PC-3 (cell line): Measurements from ENCODE around the gene TRIM26. TPM values are rescaled to one million over a fixed set of nuclear protein-coding genes. Genes with fewer than 3 reads are reported as not detected.

ENCODE experiments used
- ATAC-seq: fragments of 200-7000 bp; cut with Tn5 transposase; 2 replicates; pipeline ENCODE4 v1.9.1; 2020; ENCODE audit warnings: mild to moderate bottlenecking, moderate library complexity
- BruUV-seq: library from RNA; stranded (reverse); fragments of 400-500 nt; replicated peaks from 2 replicates; lab custom pipeline; 2021; lab: Mats Ljungman, UMichigan
- CTCF ChIA-PET: fragments of 300-600 bp; sonication (Branson Sonifier 250); formaldehyde crosslinking; loops from one replicate; lab custom pipeline; 2022; ENCODE audit warnings: antibody characterized with exemption; lab: Charles Lee
- POLR2A ChIA-PET: fragments of 300-600 bp; sonication (Branson Sonifier 250); formaldehyde crosslinking; loops from one replicate; lab custom pipeline; 2022; ENCODE audit warnings: antibody characterized with exemption; ENCODE audit not compliant: unreplicated experiment; lab: Charles Lee
- DNase-seq: peaks from one replicate; pipeline ENCODE4 v3.0.0-alpha.2; 2015
- H2AFZ ChIP-seq: fragments of 300-600 bp; sonication (generic); 2 replicates; pipeline ENCODE4 v1.6.0; 2016; ENCODE audit warnings: antibody characterized with exemption, low read length
- H3F3A ChIP-seq: fragments of 300-600 bp; sonication (generic); one replicate; pipeline ENCODE4 v1.6.0; 2017; ENCODE audit warnings: antibody characterized with exemption, low read length, control low read depth, mild to moderate bottlenecking; ENCODE audit not compliant: unreplicated experiment
- H3K27ac ChIP-seq: fragments of 300-600 bp; sonication (generic); 2 replicates; pipeline ENCODE4 v1.5.1; 2016; ENCODE audit warnings: mild to moderate bottlenecking, low read length
- H3K27me3 ChIP-seq: fragments of 300-600 bp; sonication (generic); 2 replicates; pipeline ENCODE4 v1.6.1; 2016; ENCODE audit warnings: low read length, mixed read lengths
- H3K36me3 ChIP-seq: fragments of 300-600 bp; sonication (generic); 2 replicates; pipeline ENCODE4 v1.6.1; 2016; ENCODE audit warnings: low read depth, mixed run types, low read length, mixed read lengths
- H3K4me1 ChIP-seq: fragments of 300-600 bp; sonication (generic); 2 replicates; pipeline ENCODE4 v1.5.1; 2016; ENCODE audit warnings: low read length; ENCODE audit not compliant: insufficient read depth
- H3K4me2 ChIP-seq: fragments of 300-600 bp; sonication (generic); 2 replicates; pipeline ENCODE4 v1.6.0; 2016; ENCODE audit warnings: low read length
- H3K4me3 ChIP-seq: fragments of 300-600 bp; sonication (generic); 2 replicates; pipeline ENCODE4 v1.5.1; 2016; ENCODE audit warnings: mild to moderate bottlenecking, low read length, mixed read lengths
- H3K79me2 ChIP-seq: fragments of 300-600 bp; sonication (generic); 2 replicates; pipeline ENCODE4 v1.6.1; 2017; ENCODE audit warnings: low read length, mixed read lengths
- H3K9ac ChIP-seq: fragments of 300-600 bp; sonication (generic); 2 replicates; pipeline ENCODE4 v1.6.0; 2016; ENCODE audit warnings: mild to moderate bottlenecking, low read length
- H3K9me2 ChIP-seq: fragments of 300-600 bp; sonication (generic); replicated peaks from 2 replicates; pipeline ENCODE4 v1.6.1; 2016; ENCODE audit warnings: mixed run types, low read length, mixed read lengths
- H3K9me3 ChIP-seq: fragments of 300-600 bp; sonication (generic); 2 replicates; pipeline ENCODE4 v1.6.1; 2016; ENCODE audit warnings: low read length, mixed read lengths
- H4K20me1 ChIP-seq: fragments of 300-600 bp; sonication (generic); 2 replicates; pipeline ENCODE4 v1.6.1; 2016; ENCODE audit warnings: low read length, mixed read lengths
- CTCF ChIP-seq: fragments of 300-600 bp; sonication (generic); conservative IDR thresholded peaks from 2 replicates; pipeline ENCODE4 v1.5.1; 2017; ENCODE audit warnings: antibody characterized with exemption, low read depth, mild to moderate bottlenecking, low read length
- EZH2 ChIP-seq: fragments of 300-600 bp; sonication (generic); IDR thresholded peaks from one replicate; pipeline ENCODE4 v1.6.1; 2017; ENCODE audit warnings: antibody characterized with exemption, mild to moderate bottlenecking, low read length; ENCODE audit not compliant: unreplicated experiment
- EZH2phosphoT487 ChIP-seq: fragments of 300-600 bp; sonication (generic); IDR thresholded peaks from 2 replicates; pipeline ENCODE4 v1.6.1; 2018; ENCODE audit warnings: mild to moderate bottlenecking, antibody characterized with exemption, low read length, borderline replicate concordance
- intact Hi-C: fragments of 100-400 bp; cut with micrococcal nuclease; formaldehyde crosslinking; loops from 2 replicates; pipeline ENCODE4 v1.9.0; 2023
- total RNA-seq: library from RNA; depleted of rRNA; stranded (reverse); fragments of >200 nt; gene quantifications from 2 replicates; pipeline ENCODE4 v1.2.3, GENCODE V29; 2014

Gene TRIM26
- total RNA-seq, 1 experiment from 2014 or later: 48.1 TPM

GRCh38 chr6:30156262-30156599, 57.0 kb downstream of the TRIM26 start:
- H4K20me1 ChIP-seq: no peaks in the 10 kb centered on the region
- CTCF ChIA-PET: no interaction called here
- peak; percentile 38 for ATAC-seq
- peaks cover 32% of the 10 kb centered on the region for H3K4me1 ChIP-seq
- H3K4me2 ChIP-seq: peak overlapping the region; percentile 62
- no peaks in the 10 kb centered on the region for H3K9me2 ChIP-seq
- DNase-seq: peak; percentile 89
- intact Hi-C loops: no loop called here
- H3K27me3 ChIP-seq: no peaks in the 10 kb centered on the region
- peak overlapping the region; percentile 19; the same call in 1 of the 2 replicates for H3K4me3 ChIP-seq
- no peaks in the 10 kb centered on the region for H3K79me2 ChIP-seq
- peak overlapping the region; percentile 62 for H2AFZ ChIP-seq
- BruUV-seq: no TSS peak
- H3K9ac ChIP-seq: no peak overlapping the region
- peak overlapping the region; percentile 69; the same call in 1 of the 2 replicates for H3K27ac ChIP-seq
- POLR2A ChIA-PET: no interaction called here
- TF ChIP-seq EZH2phosphoT487: no peak
- no peak for TF ChIP-seq EZH2
- TF ChIP-seq CTCF: no peak
- peaks cover 5% of the 10 kb centered on the region for H3F3A ChIP-seq
- no peaks in the 10 kb centered on the region for H3K36me3 ChIP-seq
- no peaks in the 10 kb centered on the region for H3K9me3 ChIP-seq

- POLR2A ChIA-PET: no interaction called here
- no peak overlapping the region for H2AFZ ChIP-seq
- no peaks in the 10 kb centered on the region for H3K36me3 ChIP-seq
- no peaks in the 10 kb centered on the region for H4K20me1 ChIP-seq
- H3K4me1 ChIP-seq: peaks cover 32% of the 10 kb centered on the region
- no peak overlapping the region for H3K4me3 ChIP-seq
- no peak overlapping the region; the same call in 1 of the 2 replicates for H3K9ac ChIP-seq
- no peaks in the 10 kb centered on the region for H3K79me2 ChIP-seq
- H3K9me3 ChIP-seq: no peaks in the 10 kb centered on the region
- DNase-seq: peak; percentile 58
- intact Hi-C loops: no loop called here
- TF ChIP-seq CTCF (no peak), EZH2phosphoT487 (no peak), EZH2 (no peak)
- peak; percentile 23 for ATAC-seq
- H3K27ac ChIP-seq: peak overlapping the region; percentile 69
- H3F3A ChIP-seq: peaks cover 5% of the 10 kb centered on the region
- peak overlapping the region; percentile 66 for H3K4me2 ChIP-seq
- H3K27me3 ChIP-seq: no peaks in the 10 kb centered on the region
- BruUV-seq: no TSS peak
- no peaks in the 10 kb centered on the region for H3K9me2 ChIP-seq
- CTCF ChIA-PET: no interaction called here
Observed at GRCh38 chr6:30155520-30156261, 57.5 kb downstream of the TRIM26 start.
